OCI-LY7 (cell line): ENCODE measurements around the gene ACSS2. TPM values are rescaled to one million over a fixed set of nuclear protein-coding genes. Genes with fewer than 3 reads are reported as not detected.

Experiments
- BruUV-seq: library from RNA; stranded (reverse); fragments of 400-500 nt; replicated peaks from 2 replicates; lab custom pipeline; 2021; lab: Mats Ljungman, UMichigan
- CTCF ChIA-PET: fragments of 300-600 bp; sonication (Branson Sonifier 250); formaldehyde crosslinking; loops from one replicate; lab custom pipeline; 2022; ENCODE audit warnings: antibody characterized with exemption; ENCODE audit not compliant: unreplicated experiment; lab: Charles Lee
- POLR2A ChIA-PET: fragments of 300-600 bp; sonication (Branson Sonifier 250); formaldehyde crosslinking; loops from one replicate; lab custom pipeline; 2022; ENCODE audit warnings: antibody characterized with exemption; lab: Charles Lee
- DNase-seq: peaks from one replicate; pipeline ENCODE4 v3.0.0-alpha.2; 2015; ENCODE audit warnings: low spot score
- H2AFZ ChIP-seq: fragments of 200-600 bp; sonication (generic), shearing (Covaris generic); 2 replicates; pipeline ENCODE4 v1.6.1; 2014; ENCODE audit warnings: mild to moderate bottlenecking, antibody characterized with exemption, low read length, moderate library complexity
- H3K27ac ChIP-seq: fragments of 200-600 bp; sonication (generic); 2 replicates; pipeline ENCODE4 v1.5.1; 2014; ENCODE audit warnings: mixed run types, low read depth, mild to moderate bottlenecking, moderate library complexity, low read length, inconsistent platforms; ENCODE audit not compliant: poor library complexity, severe bottlenecking
- H3K36me3 ChIP-seq: fragments of 200-600 bp; sonication (generic); 2 replicates; pipeline ENCODE4 v1.6.1; 2014; ENCODE audit warnings: mild to moderate bottlenecking, antibody characterized with exemption, low read length, moderate library complexity, mixed read lengths; ENCODE audit not compliant: insufficient read depth
- H3K4me1 ChIP-seq: fragments of 200-600 bp; sonication (generic); 2 replicates; pipeline ENCODE4 v1.5.1; 2014; ENCODE audit warnings: mild to moderate bottlenecking, low read length; ENCODE audit not compliant: insufficient read depth, poor library complexity, severe bottlenecking
- H3K4me2 ChIP-seq: fragments of 200-600 bp; sonication (generic); 2 replicates; pipeline ENCODE4 v1.6.1; 2014; ENCODE audit warnings: mild to moderate bottlenecking, low read length
- H3K4me3 ChIP-seq: fragments of 200-600 bp; sonication (generic); 2 replicates; pipeline ENCODE4 v1.5.1; 2014; ENCODE audit warnings: mild to moderate bottlenecking, low read depth, low read length; ENCODE audit not compliant: poor library complexity, severe bottlenecking
- H3K79me2 ChIP-seq: fragments of 200-600 bp; sonication (generic); 2 replicates; pipeline ENCODE4 v1.6.1; 2016; ENCODE audit warnings: low read depth, mild to moderate bottlenecking, low read length, moderate library complexity, mixed read lengths; ENCODE audit not compliant: insufficient read depth
- H3K9me2 ChIP-seq: fragments of 200-600 bp; sonication (generic); 2 replicates; pipeline ENCODE4 v1.6.1; 2016; ENCODE audit warnings: mild to moderate bottlenecking, low read length, mixed read lengths; ENCODE audit not compliant: insufficient read depth
- H3K9me3 ChIP-seq: fragments of 200-600 bp; sonication (generic); 2 replicates; pipeline ENCODE4 v1.6.1; 2014; ENCODE audit warnings: mild to moderate bottlenecking, mixed run types, low read length, mixed read lengths
- H4K20me1 ChIP-seq: fragments of 200-600 bp; sonication (generic); 2 replicates; pipeline ENCODE4 v1.6.1; 2014; ENCODE audit warnings: mild to moderate bottlenecking, antibody characterized with exemption, low read length, moderate library complexity, mixed read lengths; ENCODE audit not compliant: insufficient read depth
- CTCF ChIP-seq: fragments of 200-600 bp; sonication (generic); conservative IDR thresholded peaks from 2 replicates; pipeline ENCODE4 v1.5.1; 2014; ENCODE audit warnings: mild to moderate bottlenecking, antibody characterized with exemption, low read length, moderate library complexity, mixed read lengths
- EZH2phosphoT487 ChIP-seq: fragments of 200-600 bp; sonication (generic); IDR thresholded peaks from 2 replicates; pipeline ENCODE4 v1.6.1; 2018; ENCODE audit warnings: low read depth, borderline replicate concordance, mild to moderate bottlenecking, mixed run types, antibody characterized with exemption, low read length, moderate library complexity, mixed read lengths
- intact Hi-C: fragments of 100-400 bp; cut with micrococcal nuclease; formaldehyde crosslinking; loops from one replicate; pipeline ENCODE4 v1.10.0; 2022; ENCODE audit not compliant: unreplicated experiment
- total RNA-seq, 2 experiments: library from RNA; depleted of rRNA in 1 of 2; stranded (reverse); fragments of >200 nt in 1 of 2; shearing (Covaris generic) in 1 of 2; gene quantifications; 2 replicates each; pipeline ENCODE4 v1.2.3, GENCODE V29; 2014 to 2022

The ACSS2 gene
- total RNA-seq, 2 experiments from 2014 or later, result 18.2 to 21.4 TPM

DNA sequence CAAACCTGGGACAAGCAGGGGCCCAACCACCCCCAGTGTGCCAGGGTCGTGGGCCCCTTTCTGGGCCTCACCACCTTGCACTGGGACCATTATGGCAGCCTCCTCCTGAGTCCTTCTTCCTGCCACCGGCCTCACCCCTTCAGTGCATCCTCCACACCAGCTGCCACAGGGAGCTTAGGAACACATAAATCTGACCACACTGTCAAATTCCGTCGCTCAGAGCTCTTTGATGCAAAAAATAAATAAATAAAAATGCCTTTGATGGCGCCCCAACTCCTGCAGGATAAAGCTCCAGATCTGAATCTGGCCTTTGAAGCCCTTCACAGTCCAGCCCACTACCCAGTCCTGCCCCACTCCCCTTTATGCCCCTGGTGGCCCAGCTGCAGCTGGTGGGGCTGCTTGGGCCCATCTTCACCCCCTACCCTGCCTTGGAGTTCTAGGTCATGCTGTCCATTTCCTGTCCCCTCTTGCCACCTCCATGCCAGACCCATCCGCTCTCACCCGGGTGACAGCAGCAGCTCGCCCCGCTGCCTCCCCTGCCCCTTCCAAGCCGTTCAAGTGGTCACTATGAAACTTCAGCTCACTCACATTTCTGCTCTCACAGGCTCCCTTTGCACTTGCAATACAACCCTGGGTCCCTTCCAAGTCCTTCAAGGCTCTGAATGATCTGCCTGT, 95.3 kb downstream of the ACSS2 start:
- no peaks in the 10 kb centered on the region for H3K9me3 ChIP-seq
- no peaks in the 10 kb centered on the region for H4K20me1 ChIP-seq
- H3K27ac ChIP-seq, result no peak overlapping the region
- ChIA-PET POLR2A (interaction anchor here (0.6 kb wide), 1 partner anchor 167 kb away, joined by 3 read pairs; no protein-coding TSS in a partner anchor), CTCF (interaction anchor here (1.2 kb wide), 1 partner anchor 98 kb away, joined by 3 read pairs; no protein-coding TSS in a partner anchor)
- H3K4me2 ChIP-seq, result no peak overlapping the region
- H2AFZ ChIP-seq, result no peak overlapping the region
- peaks cover 11% of the 10 kb centered on the region for H3K4me1 ChIP-seq
- H3K36me3 ChIP-seq, result no peaks in the 10 kb centered on the region
- DNase-seq, result no peak
- no peaks in the 10 kb centered on the region for H3K9me2 ChIP-seq
- TF ChIP-seq CTCF, result no peak
- H3K4me3 ChIP-seq, result no peak overlapping the region
- no peaks in the 10 kb centered on the region for H3K79me2 ChIP-seq
- intact Hi-C loops, result no loop called here
- BruUV-seq, result no TSS peak

GRCh38 chr20:34974246-34974645, 97.8 kb downstream of the ACSS2 start:
- TF ChIP-seq CTCF, result no peak
- TF ChIP-seq EZH2phosphoT487, result no peak
- Histone ChIP-seq H3K4me3 (no peak overlapping the region), H2AFZ (no peak overlapping the region), H3K4me1 (peaks cover 18% of the 10 kb centered on the region), H3K27ac (no peak overlapping the region), H3K79me2 (no peaks in the 10 kb centered on the region), H3K9me3 (no peaks in the 10 kb centered on the region), H3K36me3 (no peaks in the 10 kb centered on the region), H3K9me2 (no peaks in the 10 kb centered on the region), H4K20me1 (no peaks in the 10 kb centered on the region), H3K4me2 (no peak overlapping the region)
- BruUV-seq, result no TSS peak
- POLR2A ChIA-PET, result no interaction called here
- no peak for DNase-seq
- CTCF ChIA-PET, result no interaction called here
- intact Hi-C loops, result no loop called here

GRCh38 chr20:34976286-34976685, 99.9 kb downstream of the ACSS2 start:
- Histone ChIP-seq H3K36me3 (no peaks in the 10 kb centered on the region), H3K9me3 (no peaks in the 10 kb centered on the region), H3K79me2 (no peaks in the 10 kb centered on the region), H3K4me1 (peaks cover 18% of the 10 kb centered on the region), H3K4me3 (no peak overlapping the region), H3K9me2 (no peaks in the 10 kb centered on the region), H2AFZ (peak overlapping the region; percentile 3; the same call in 1 of the 2 replicates), H4K20me1 (no peaks in the 10 kb centered on the region), H3K4me2 (peak overlapping the region; percentile 21), H3K27ac (no peak overlapping the region)
- intact Hi-C loops, result no loop called here
- no peak for DNase-seq
- POLR2A ChIA-PET, result interaction anchor here (0.6 kb wide), 1 partner anchor 208 kb away, joined by 5 read pairs; no protein-coding TSS in a partner anchor
- CTCF ChIA-PET, result no interaction called here
- TF ChIP-seq CTCF (no peak), EZH2phosphoT487 (no peak)
- no TSS peak for BruUV-seq
